ENCODE data around the gene JAK1.
"Not testable (repeated sequence)": the region's sequence is repeated elsewhere in the genome, so short reads cannot be mapped to it uniquely, and the experiment has no call there.

Gene JAK1

GRCh38 chr1:64948216-64948615, 18.1 kb downstream of the JAK1 start:
- DNase-seq, result no peak

- DNase-seq, result no peak
Observed at GRCh38 chr1:64946916-64947315, 19.4 kb downstream of the JAK1 start.

- no peak for DNase-seq
Observed at GRCh38 chr1:64944913-64945312, 21.4 kb downstream of the JAK1 start.

- DNase-seq, result no peak
Observed at GRCh38 chr1:64942675-64943074, 23.7 kb downstream of the JAK1 start.

GRCh38 chr1:64942118-64942517, 24.2 kb downstream of the JAK1 start:
- no peak for DNase-seq

GRCh38 chr1:64941461-64942117, 24.8 kb downstream of the JAK1 start:
- no peak for DNase-seq

- DNase-seq, result no peak
Observed at GRCh38 chr1:64940025-64940424, 26.3 kb downstream of the JAK1 start.

- DNase-seq, result no peak
Observed at GRCh38 chr1:64938991-64939390, 27.4 kb downstream of the JAK1 start.

GRCh38 chr1:64936956-64937355, 29.4 kb downstream of the JAK1 start:
- DNase-seq, result no peak

GRCh38 chr1:64935551-64936155, 30.7 kb downstream of the JAK1 start:
- no peak for DNase-seq

GRCh38 chr1:64934878-64935275, 31.5 kb downstream of the JAK1 start:
- DNase-seq, result peak; percentile 27

- peak; percentile 91 for DNase-seq
Observed at GRCh38 chr1:64934115-64934877, 32.1 kb downstream of the JAK1 start.

GRCh38 chr1:64933296-64934070, 32.9 kb downstream of the JAK1 start:
- peak; percentile 98 for DNase-seq

- no peak for DNase-seq
Observed at GRCh38 chr1:64932962-64933295, 33.4 kb downstream of the JAK1 start.

- not testable (repeated sequence) for DNase-seq
Observed at GRCh38 chr1:64930640-64931039, 35.7 kb downstream of the JAK1 start.

GRCh38 chr1:64929221-64929620, 37.1 kb downstream of the JAK1 start:
- no peak for DNase-seq

- DNase-seq, result no peak
Observed at GRCh38 chr1:64928325-64928724, 38.0 kb downstream of the JAK1 start.

GRCh38 chr1:64925594-64925993, 40.8 kb downstream of the JAK1 start:
- no peak for DNase-seq

- peak; percentile 61 for DNase-seq
Observed at GRCh38 chr1:64923294-64923718, 43.0 kb downstream of the JAK1 start.

- DNase-seq, result no peak
Observed at GRCh38 chr1:64922336-64922735, 44.0 kb downstream of the JAK1 start.

GRCh38 chr1:64921771-64922170, 44.6 kb downstream of the JAK1 start:
- DNase-seq, result no peak

GRCh38 chr1:64920941-64921589, 45.3 kb downstream of the JAK1 start:
- DNase-seq, result peak; percentile 93

GRCh38 chr1:64919120-64919519, 47.2 kb downstream of the JAK1 start:
- not testable (repeated sequence) for DNase-seq

All from fibroblast of skin of back (primary cell).